ENCODE measurements around the gene WASL.

DNA sequence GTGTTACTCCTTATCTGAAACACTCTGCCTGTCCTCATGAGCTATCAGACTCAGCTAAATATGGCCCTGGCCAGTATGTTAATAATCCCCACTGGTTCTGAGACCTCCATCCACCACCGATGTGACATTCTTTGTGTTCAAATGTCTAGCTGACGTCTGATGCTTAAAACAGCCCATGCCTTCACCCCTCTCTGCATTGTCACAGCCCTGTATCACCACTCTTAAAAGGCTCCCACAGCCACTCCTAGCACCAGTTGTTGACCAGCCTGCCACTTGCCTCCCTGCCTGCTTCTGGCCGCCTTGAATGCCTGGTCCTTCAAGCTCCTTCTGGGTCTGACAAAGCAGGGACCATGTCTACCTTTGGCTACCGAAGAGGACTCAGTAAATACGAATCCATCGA is 93.2 kb downstream of the WASL start, which contains the start of gene LMOD2:
- no peak for TF ChIP-seq POLR2AphosphoS5 (IDR thresholded peaks at IDR 0.05)
- TF ChIP-seq, protein P1, sequence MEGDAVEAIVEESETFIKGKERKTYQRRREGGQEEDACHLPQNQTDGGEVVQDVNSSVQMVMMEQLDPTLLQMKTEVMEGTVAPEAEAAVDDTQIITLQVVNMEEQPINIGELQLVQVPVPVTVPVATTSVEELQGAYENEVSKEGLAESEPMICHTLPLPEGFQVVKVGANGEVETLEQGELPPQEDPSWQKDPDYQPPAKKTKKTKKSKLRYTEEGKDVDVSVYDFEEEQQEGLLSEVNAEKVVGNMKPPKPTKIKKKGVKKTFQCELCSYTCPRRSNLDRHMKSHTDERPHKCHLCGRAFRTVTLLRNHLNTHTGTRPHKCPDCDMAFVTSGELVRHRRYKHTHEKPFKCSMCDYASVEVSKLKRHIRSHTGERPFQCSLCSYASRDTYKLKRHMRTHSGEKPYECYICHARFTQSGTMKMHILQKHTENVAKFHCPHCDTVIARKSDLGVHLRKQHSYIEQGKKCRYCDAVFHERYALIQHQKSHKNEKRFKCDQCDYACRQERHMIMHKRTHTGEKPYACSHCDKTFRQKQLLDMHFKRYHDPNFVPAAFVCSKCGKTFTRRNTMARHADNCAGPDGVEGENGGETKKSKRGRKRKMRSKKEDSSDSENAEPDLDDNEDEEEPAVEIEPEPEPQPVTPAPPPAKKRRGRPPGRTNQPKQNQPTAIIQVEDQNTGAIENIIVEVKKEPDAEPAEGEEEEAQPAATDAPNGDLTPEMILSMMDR (IDR thresholded peaks at IDR 0.05), result no peak
